Measurements from ENCODE around the gene UBAC2. TPM values are rescaled to one million over a fixed set of nuclear protein-coding genes. Genes with fewer than 3 reads are reported as not detected.

Gene UBAC2
- total and polyA plus RNA-seq, 2 of the 8 experiments (the other 6 are each of a cell fraction or from before 2014, with no cell fraction given) = 75.9 to 76.9 TPM

- TF ChIP-seq CTCF (IDR thresholded peaks at IDR 0.05; ENCODE audit: control extremely low read depth in 1 of 3, insufficient read depth in 1 of 3, low read depth in 1 of 3, low read length in 3 of 3) = no peak
Observed at GRCh38 chr13:99256283-99256682, 55.6 kb downstream of the UBAC2 start (continued).
